Fibroblast of skin of right biceps (primary cell): ENCODE results near the gene PARP16.
"Not testable (repeated sequence)": the region's sequence is repeated elsewhere in the genome, so short reads cannot be mapped to it uniquely, and the experiment has no call there.

Experiments
- DNase-seq: peaks from one replicate; pipeline ENCODE4 v3.0.0-alpha.2; 2013

PARP16 gene

DNA sequence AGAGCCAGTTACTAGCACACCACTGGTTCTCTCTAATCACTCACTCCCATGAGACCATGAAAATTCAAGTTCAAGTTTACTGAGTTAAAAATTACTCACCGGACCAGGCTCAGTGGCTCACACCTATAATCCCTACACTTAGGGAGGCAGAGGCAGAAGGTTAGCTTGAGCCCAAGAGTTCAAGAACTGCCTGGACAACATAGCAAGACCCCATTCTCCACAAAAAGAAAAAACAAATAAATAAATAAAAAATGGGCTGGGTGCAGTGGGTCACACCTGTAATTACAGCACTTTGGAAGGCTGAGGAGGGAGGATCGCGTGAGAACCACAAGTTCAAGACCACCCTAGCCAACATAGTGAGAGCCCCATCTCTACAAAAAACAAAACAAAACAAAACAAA lies 54.2 kb downstream of the PARP16 start:
- no peak for DNase-seq

DNA sequence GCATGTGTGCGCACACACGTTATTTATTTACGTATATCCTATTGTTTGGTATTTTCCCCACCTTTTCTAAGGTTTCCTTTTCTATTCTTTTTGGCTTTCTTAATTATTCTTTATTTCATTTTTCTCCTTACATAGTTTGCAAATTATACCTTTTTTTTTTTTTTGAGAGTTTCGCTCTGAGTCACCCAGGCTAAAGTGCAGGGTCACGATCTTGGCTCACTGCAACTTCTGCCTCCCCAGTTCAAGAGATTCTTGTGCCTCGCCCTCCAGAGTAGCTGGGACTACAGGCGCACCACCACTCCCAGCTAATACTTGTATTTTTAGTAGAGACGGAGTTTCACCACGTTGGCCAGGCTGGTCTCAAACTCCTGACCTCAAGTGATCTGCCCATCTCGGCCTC lies 55.4 kb downstream of the PARP16 start:
- no peak for DNase-seq

DNA sequence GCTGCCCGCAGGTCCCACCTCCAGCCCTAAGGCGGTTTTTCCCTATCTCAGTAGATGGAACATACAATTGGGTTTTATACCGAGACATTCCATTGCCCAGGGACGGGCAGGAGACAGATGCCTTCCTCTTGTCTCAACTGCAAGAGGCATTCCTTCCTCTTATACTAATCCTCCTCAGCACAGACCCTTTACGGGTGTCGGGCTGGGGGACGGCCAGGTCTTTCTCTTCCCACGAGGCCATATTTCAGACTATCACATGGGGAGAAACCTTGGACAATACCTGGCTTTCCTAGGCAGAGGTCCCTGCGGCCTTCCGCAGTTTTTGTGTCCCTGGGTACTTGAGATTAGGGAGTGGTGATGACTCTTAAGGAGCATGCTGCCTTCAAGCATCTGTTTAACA lies 59.8 kb downstream of the PARP16 start:
- DNase-seq, result not testable (repeated sequence)

DNA sequence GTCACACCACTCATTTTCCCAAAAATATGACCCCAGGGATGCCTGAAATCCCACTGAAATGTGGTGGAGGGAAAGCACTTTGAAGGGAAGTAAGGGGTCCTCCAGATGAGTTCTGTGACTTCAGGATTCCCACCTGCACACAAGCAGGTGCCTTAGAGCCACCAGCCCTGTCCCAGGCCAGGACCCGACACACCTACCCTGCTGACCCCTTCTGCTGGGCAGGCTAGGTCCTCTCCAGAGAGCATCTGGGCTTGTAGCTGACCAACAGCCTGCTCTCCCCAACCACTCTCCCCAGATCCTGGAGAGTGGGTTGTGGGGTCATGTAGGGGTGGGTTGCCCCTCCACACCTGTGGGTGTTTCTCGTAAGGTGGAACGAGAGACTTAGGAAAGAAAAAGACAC lies 60.5 kb downstream of the PARP16 start:
- no peak for DNase-seq

DNA sequence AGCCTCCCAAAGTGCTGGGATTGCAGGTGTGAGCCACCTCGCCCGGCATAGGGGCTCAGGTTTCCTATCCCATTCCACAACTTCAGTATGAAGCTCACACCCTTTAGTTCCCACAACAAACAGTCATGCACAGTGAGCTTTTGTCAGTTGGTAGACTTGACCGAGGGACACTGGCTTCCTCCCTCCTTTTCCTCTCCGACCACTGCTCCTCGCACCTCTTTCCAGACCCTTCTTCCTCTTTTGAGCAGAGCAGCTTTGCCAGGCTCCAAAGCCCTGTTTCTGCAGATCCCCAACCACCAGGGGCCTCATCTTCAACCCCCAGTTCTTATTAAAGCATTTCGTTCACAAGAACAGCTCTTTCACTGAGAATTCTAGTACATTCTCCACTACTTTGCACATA lies 62.7 kb downstream of the PARP16 start:
- no peak for DNase-seq

DNA sequence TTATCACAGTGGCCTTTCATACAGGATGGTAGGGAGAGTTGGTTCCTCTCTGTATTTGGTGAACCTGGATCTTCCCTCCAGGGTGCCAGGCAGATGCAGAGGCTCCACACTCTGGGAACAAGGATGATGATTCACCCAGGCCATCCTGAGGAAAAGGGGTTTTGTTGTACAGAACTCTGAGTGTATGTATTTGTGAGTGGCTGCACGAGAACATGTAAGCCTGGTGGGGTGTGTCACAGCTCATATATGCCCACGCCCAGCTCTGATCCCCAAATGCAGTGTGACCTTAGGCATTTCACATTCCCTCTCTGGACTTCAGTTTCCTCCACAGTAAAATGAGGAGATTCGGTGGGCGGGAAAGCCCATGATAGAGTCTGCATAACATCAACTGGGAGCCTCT lies 63.8 kb downstream of the PARP16 start:
- no peak for DNase-seq

DNA sequence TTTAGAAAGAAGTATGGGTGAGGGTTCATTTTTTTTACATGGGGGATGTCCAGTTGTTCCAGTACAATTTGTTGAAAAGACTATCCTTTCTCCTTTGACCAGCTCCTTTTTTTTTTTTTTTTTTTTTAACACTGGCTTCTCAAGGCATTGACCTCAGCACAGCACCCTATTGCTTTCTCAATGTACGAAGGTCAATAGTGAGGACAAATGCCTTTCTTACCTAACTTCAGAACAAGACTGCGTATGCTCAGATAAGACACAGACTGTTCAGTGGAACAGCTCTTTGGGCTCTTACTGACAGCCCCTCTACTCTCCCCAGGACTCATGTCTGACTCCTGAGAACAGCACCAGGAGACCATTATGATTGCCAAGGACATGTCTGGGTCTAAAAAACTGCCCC lies 65.0 kb downstream of the PARP16 start:
- no peak for DNase-seq

DNA sequence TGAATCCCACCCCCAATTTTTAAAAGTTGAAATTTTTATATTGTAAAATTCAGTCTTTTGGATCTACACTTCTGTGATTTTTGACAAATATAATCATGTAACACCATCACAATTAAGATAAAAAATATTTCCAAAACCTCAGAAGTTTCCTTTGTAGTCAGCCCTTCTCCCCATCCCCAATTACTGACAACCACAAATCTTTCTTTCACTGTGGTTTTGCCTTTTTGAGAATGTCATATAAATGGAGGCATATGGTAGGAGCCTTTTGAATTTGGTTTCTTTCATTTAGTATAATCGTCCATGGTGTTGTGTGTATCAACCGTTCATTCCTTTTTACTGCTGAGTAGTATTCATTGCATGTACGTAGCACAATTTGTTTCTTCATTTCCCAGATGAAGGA lies 67.5 kb downstream of the PARP16 start:
- DNase-seq, result no peak

DNA sequence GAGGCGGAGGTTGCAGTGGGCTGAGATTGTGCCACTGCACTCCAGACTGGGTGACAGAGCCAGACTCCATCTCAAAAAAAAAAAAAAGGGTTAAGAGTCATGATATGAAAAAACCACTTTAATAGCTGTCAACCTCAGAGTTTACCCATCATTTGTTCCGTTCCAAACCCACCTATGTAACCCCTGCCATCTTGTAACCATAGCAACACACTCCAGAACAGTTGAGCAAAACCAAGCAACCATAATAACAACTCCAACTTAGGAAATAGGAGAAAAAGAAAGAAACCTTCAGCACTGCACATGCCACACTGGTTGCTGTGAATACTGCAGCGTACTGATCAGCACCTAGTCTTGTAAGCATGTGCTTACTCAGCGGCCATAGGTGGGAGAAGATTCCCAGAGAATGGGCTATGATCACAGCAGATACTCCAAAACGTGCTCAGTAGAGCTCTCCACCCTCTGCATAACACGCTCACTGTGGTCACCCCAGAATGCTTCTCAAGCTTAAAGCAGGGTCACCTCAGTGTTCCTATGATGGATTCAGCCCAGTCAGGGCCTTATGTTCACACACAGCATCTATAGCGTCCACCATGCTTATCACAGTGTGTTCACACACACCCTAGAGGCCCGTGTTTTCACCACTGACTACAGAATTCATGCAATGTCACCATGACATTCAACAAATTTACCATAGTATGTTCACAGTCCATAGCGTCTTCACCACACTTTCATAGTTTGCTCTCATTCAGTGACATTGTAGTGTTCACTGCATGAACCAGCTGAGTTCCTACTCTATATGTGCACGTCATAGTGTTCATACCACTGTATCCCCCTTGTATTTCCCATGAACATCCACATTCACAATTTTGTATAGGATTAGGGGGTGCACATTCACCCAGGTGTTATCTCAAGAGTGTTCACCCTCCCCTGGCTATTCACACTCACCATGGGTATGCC lies 68.9 kb downstream of the PARP16 start:
- no peak for DNase-seq

DNA sequence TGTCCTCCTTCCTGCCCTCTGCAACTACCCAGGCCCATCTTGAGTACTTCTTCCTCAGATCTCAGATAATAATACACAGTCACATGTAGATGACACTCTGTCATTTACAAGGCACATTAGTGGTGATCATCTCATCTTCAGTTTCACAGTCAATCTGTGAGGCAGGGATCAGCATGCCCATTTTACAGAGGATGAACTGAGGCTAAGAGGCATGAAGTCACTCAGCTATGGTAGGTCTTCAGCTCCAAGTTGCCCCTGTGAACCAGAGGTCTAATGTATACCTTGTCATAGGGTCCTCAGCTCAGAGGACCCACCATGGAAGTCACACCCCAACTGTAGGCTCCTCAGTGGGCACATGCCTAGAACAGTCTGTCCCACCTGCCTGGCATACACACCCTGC lies 71.2 kb downstream of the PARP16 start:
- DNase-seq, result no peak

DNA sequence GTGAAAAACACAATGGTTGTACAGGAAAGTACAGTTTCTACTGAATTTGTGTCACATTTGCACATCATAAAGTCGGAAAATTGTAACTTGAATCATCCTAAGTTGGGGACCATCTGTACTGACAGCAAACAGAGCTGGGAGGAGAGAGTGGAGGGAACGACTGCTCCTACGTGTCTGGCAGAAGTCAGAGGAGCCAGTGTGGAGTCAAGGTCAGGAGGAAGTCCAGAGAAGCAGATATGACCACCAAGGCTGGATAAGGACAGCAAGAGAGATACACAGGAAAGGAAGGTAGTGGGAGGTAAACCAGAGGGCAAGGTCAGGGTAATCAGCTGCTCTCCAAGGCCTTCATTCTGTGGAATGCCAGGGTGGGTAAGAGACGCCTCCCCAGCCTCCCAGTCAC lies 72.7 kb downstream of the PARP16 start:
- DNase-seq, result no peak

DNA sequence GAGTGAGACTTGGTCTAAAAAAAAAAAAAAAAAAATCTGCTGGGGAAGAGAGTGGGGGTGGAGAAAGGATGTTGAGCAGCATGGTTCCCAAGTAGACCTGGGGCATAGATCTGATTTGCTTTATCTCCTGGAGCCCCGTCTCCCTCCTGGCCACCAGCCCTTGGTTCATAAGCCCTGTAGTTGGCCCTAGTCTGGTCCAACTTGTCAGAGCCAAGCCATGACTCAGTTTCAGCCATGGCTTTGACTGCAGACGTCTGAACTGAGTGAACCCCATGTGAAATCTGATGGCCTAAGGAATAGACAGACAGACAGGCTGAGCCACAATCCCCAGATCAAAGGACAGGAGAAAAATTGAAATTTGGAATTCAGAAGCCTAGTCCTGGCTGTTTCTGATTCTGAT lies 73.4 kb downstream of the PARP16 start:
- DNase-seq, result no peak

DNA sequence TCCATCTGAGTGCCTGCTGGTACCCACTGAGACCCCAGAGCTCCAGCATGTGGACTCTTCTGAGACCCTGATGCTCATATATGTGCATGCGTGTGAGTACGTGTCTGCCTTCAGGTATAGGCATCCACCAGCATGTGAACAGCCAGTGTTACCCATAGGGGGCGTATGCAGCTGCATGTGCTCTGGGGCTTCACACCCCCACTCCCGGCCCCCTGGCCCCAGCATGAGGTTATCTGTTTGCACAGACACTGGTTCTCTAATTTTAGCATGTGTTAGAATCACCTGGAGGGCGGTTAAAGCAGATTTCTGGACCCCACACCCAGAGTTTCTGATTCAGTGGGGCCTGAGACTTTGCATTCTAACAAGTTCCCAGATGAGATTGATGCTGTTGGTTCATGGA lies 74.6 kb downstream of the PARP16 start:
- DNase-seq, result no peak

DNA sequence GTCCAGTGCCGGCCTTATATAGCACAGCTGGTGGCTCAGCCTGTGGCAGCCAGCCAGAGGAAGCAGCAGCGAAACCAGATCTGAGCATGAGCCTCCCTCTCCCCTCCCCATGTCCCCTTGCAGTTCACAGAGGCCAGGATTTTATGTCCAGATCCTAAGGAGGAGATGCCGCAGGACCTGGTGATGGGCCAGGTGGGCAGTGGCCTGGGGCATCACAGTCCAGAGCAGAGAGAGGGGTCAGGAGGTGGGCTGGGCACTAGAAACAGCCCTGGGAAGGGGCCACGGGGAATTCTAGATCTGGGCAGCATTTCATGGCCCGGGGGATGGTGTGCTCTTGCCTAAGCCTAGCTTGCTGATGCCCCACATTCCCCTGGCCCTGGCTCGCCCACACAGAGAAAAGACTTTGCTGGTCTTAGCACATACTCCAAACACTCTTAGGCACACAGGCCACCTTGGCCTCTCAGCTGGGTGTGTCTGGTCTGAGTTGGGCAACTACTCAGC lies 75.2 kb downstream of the PARP16 start:
- peak; percentile 36 for DNase-seq

DNA sequence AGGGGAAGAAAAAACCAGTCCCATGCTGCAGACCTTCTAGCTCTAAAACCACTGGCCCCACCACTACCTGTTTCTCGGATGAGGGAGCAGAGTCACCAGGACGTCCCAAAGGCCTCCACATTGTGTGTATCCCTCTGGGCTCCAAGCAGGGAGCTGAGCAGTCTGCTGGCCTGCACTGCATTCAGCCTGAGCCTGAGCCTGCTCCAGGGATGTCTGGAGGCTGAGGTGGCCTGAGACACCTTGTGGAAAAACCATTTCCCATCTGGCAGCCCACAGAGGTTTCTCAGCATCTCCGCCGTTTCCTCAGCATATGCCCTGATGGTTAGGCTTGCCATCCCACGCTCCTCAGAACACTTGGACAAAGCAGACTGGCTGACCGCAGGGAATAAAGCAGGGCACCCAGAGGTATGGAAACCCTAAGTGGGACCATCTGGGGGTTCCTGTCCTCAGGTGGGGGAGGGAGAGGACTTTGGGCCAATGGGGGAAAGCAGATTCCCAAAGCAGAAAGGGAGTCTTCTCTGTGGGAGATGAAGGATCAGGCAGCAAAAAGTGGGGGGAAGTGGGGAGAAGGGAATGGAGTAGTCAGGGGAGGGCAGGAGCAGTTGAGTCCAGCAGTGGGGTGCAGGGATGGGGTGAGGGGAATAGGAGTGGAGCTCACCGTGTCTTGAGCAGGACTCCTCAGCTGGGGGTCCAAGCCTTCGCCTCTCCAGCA lies 75.8 kb downstream of the PARP16 start, which contains the start of gene CILP:
CILP (minus strand) TSS at position 704 of the 712 bp plus-strand sequence. CDS start 1,718 bp downstream, outside the sequence.
- DNase-seq, result no peak

DNA sequence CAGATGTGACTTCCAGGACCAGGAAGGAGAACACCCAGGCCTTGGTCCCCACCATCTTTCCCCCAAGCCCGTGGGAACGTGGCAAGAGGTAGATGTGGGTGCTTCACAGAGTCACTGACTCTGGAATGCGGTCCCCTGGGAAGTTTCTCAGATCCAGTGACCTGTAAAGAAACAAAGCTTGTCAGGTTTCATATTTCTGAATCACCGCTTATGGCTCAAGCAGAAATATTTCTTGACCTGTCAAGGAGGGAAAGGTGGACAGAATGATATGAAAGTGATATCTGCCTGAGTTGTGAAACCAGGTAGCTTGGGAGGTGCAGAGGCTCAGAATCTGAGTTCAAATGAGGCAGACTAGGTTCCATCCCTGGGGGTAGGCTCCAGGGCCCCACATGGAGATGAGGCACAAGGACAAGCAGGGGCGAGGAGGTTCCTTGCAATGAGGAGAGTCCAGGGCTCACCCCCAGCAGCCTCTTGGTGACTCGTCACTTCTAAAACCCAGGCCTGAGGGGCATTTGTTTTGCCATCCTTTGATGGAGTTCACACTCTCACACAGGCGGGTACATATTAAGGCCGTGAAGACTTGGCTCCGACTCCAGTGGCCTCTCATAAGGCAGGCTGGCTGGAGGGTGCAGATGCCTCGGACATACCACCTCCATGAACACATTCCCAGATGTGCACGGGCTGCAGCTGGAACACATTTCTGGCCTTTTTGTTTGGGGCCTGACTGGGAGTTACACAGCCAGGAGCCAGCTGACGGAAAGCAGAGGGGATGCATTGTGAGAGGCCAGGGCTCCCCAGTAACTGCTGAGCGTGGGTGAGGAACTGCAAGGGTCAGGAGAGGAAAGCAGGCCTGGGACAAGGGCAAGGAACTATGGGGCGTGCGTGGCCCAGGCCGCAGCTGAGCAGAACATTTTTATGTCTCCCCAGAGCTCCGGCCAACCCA lies 76.7 kb downstream of the PARP16 start:
- DNase-seq, result no peak

DNA sequence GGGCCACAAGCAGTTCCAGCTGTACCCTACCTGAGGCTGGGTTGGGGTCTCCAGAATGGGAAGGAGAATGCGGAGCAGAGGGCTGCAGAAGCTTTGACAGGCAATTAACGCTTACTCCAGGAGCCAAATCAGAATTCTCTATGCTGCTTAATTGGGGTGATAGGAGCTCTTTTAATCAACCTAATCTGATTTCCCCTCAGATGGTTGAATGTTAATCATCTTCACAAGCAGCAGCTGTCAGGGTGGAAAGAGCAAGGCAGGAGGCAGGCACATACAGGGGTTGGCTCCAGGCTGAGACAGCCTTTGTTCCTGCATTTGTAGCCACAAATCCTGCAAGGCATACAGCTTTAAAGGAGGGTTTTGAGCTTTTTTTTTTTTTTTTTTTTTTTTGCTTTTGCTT lies 78.0 kb downstream of the PARP16 start:
- no peak for DNase-seq
